NCI-H1930 (cell line): ENCODE data around the gene PACSIN2.
A peak's percentile ranks its signal among the peaks of the same experiment; 100 is the strongest.
"Not testable (repeated sequence)": the region's sequence is repeated elsewhere in the genome, so short reads cannot be mapped to it uniquely, and the experiment has no call there.

Source experiments
- DNase-seq, 2 experiments: peaks; one replicate each; lab custom pipeline; 2025; lab: John Stamatoyannopoulos, UW

Gene PACSIN2

GRCh38 chr22:43014869-43015676 lies at the start of gene PACSIN2:
Gene PACSIN2, minus strand, starts transcription at chr22:43015149. Its CDS starts 103,069 bp downstream, at chr22:42912080.
- DNase-seq = peak; percentile 95 to 97

GRCh38 chr22:43060183-43060582 lies 45.2 kb upstream of the PACSIN2 start:
- no peak for DNase-seq

DNA sequence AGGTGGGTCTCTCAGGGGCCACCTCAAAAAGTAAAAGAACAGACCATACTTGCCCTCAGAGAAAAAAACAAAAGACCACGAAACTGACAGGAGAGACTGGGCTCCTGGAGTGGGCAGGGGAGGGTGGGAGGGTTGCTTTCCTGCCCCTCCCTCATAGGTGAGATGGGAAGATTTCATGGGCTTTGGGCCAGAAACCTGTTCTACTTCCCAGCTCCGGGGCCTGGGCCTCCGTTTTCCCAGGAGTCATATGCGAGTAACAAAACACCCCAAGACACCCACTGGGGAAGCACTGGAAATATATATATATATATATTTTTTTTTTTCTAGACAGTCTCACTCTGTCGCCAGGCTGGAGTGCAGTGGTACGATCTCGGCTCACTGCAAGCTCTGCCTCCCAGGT lies 42.7 kb upstream of the PACSIN2 start:
- no peak for DNase-seq

DNA sequence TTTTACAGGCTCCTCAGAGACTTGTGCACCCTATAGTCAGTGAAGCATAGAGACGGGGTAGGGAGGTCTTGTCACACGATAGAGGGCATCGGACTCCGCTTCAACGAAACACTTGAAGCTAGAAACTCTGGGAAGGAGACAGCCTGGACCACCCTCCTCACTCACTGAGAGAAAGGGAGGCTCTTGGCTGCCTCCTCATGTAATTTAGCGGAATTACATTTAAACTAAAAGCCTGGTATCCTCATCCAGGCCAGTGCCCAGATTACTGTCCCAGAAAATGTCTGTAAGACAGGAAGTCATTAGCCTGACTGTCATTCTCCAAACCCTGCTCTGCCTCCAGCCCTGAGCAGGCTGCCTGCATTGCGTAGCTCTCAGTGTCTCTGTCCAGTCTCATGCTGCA lies 38.2 kb upstream of the PACSIN2 start:
- DNase-seq = no peak

- DNase-seq = no peak
These were observed 36.0 kb upstream of the PACSIN2 start for GRCh38 chr22:43050995-43051394.

DNA sequence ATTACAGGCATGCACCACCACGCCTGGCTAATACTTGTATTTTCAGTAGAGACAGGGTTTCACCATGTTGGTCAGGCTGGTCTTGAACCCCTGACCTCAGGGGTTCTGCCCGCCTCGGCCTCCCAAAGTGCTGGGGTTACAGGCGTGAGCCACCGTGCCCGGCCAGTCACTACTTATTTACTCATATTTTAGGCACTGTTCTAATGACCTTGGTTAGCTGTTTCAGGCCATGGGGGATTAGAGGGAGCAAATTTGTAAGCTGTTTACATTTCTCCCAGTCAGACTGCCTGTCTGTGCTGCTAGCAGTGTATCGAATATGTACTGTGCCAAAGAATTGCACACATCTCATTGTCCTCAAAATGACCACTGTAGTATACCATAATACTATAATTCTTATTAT lies 32.7 kb upstream of the PACSIN2 start:
- no peak for DNase-seq

DNA sequence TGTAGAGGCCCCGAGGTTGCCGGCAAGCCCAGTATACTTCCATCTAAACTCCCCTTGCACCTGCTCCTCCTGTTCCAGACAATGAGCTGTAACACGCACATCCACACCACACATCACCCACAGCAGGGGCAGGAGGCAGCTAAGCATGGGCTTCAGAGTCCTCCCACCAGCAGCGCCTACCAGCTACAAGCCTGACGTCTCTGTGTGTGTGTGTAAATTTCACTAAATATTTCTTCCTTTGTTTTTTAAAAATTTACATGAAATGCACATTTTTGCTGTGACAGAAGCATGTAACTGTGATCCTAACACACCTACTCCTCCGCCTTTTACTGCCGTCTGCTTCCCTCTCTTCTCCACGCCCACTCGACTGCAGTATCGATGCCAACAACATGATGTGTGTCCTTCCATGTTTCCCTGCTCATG lies 29.4 kb upstream of the PACSIN2 start:
- no peak for DNase-seq

DNA sequence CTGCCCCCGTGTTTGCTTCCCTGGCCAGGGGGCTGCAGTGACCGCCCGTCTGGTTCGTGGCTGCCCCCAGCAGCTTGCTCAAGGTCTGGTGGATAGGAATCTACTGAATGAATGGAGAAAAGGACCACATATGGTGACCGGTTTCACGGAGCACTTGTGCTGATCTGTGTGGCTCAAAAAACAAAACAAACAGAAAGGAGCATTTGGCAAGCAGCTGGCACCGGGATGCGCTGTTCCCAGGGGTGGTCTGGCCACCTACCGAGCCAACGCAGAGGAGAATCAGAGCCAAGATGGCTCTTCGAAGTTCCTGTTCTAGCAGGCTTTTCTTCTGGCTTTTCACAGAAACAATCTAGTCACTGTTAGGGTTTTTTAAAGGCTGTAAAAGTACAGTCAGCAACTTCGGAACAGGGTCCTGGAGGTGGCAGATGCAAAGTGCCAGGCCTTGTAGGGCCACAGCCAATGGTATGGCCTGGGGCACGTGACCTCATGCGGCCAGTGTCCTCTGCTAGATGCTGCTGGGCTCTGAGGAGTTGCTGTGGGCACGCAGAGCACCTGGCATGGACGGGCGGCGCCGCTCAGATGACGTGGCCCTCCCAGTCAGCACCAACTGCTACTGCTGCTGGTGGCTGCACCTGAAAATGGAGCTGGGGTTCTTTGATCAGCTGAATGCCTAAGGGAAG lies 27.3 kb upstream of the PACSIN2 start:
- DNase-seq = no peak

- no peak for DNase-seq
These were observed 24.9 kb upstream of the PACSIN2 start for GRCh38 chr22:43039800-43040199.

- DNase-seq = no peak
These were observed 23.4 kb upstream of the PACSIN2 start for GRCh38 chr22:43038325-43038724.

DNA sequence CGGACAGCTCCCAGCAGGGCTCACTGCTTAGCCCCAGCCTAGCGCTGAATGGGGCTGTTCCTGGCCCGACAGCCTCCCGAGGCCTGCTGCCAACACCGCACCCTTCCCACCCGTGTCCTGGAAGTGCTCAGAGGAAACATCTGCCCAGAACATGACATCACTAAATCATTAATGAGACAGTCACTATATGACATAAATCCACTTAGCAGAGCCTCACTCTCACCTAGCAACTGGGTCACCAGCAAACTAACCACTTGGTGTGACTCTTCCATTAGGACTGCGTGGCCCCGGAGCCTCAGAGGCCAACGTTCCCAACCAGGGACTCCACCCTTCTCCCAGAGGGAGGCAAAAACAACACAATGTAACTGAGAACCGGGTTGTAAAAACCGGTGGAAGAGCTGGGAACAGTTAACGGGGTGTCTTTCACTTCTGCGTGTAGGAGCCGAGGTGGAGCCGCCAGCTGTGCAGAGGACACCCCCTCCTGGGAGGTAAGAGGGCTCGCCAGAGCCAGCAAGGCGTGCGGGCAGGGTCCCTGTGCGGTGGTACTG lies 21.4 kb upstream of the PACSIN2 start:
- no peak for DNase-seq

- DNase-seq = no peak
These were observed 20.3 kb upstream of the PACSIN2 start for GRCh38 chr22:43035250-43035649.

DNA sequence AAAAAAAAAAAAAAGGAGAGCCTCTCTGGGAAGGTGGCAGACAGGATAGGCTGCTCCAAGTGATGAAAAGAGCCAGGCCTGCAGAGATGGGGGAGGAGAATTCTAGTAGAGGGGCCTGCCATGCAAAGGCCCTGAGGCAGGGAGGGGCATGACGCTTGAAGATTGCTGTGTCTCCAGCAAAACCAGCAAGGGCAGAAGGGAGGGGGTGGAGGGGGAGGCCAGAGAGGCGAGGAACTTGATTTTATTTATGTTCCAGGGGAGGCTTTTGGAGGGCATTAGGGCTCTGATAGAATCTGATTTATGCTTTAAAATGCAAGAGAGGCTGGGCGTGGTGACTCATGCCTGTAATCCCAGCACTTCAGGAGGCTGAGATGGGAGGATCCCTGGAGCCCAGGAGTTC lies 16.7 kb upstream of the PACSIN2 start:
- DNase-seq = no peak

DNA sequence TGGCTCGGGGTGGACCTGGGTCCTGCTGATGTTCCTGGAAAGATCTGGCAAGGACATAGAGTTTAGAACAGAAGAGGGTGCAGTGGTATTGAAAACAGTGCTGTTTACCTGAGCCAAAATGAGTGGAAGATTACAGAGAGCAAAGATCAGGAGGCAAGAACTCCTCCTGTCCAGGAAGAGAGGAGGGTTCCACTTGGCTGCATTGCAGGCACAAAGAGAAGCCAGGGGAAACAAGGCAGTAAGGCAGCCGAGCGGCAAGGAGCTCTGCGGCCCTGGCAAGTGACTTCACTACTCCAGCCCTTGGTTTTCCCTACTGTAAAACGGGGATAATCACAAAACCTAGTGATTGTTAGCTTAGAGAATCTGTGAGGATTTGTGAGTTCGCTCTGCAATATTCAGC lies 3.7 kb upstream of the PACSIN2 start:
- DNase-seq = no peak

GRCh38 chr22:43017525-43018460 lies 2.8 kb upstream of the PACSIN2 start:
- no peak for DNase-seq

- DNase-seq = not testable (repeated sequence)
These were observed 1.2 kb upstream of the PACSIN2 start for GRCh38 chr22:43016150-43016549.

DNA sequence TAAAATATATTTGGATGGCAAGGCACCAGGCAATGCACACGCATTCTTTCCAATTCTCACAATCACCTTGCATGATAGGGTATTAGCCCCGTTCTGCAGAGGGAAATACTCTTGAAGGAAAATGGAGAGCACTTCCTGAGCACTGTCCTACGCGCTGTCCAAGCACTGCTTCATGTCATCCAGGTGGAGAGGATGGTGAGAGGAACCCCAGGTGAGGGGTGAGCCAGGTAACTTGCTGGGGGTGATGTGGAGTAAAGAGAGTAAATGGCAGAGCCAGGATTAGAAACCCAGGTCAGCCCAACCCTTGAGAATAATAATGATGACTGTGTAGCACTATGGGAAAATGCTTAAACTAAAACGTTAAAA lies 711 bp upstream of the PACSIN2 start:
- DNase-seq = no peak

DNA sequence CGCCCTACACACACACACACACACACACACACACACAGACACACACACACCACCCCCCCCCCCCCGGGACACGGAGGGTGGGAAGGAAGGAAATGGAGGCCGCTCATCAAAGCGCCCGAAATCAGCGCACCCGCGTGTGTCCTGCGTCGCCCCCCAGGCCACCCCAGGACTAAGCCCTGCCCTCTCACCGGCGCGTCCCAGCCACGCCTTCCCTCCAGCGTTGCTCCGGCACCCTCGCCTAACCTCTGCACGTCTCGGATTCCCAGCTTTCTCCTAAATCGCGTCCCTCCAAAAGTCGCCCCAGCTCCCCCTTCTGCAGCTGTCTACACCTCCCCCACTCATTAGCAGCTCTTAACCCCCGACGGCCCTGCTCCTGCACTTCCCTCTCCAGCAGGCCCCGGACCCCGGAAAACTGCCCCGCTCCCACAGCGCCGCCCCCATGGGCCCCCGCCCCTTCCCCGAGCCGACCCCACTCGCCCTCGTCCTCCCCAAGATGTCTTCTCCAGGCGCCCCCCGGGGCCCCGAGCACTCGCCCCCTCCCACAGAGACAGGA lies 557 bp downstream of the PACSIN2 start:
- no peak for DNase-seq

DNA sequence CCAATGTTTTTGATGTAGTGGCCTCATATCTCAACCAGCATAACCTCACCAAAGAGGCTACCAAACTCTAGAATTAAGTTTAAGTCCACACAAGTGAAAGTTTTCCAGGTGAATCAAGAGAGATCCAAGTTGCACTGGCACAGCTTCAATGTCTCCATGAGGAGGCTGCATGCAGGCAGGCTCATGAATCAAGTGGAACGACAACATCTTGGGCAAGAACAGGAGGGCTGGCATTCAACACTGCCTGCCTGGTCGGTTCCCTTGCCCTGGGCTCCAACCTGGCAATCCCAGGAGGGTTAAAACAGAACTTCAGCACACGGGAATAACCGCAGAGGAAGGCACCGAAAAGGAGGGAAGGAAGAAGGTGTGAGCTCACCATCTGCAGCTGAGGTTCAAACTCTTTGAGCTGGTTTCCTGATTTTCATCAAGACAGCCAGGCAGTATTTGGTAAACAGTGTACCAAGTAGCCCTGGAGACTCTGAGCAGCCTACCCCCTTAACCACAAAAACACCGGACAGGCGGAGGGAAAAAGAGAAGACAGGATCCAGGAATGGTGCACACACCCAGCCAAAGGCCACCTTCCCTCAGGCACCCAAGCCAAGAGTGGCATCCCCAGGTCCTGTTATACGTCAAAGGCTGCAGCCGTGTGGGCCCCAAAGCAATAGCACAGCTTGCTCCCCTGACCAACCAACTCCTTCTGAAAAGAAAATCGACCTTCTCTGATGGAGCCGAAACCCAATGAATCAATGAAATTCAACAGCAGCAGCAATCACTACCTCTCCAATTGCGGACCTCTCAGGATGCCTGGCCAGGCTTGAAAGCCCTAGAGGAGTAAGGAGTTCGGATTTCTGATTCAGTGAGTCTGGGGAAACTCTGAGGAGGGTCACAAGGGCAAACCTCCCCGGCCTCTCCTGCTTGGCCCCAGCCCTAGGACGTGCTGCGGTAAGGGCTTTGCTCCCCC lies 1.3 kb downstream of the PACSIN2 start:
- DNase-seq = no peak

DNA sequence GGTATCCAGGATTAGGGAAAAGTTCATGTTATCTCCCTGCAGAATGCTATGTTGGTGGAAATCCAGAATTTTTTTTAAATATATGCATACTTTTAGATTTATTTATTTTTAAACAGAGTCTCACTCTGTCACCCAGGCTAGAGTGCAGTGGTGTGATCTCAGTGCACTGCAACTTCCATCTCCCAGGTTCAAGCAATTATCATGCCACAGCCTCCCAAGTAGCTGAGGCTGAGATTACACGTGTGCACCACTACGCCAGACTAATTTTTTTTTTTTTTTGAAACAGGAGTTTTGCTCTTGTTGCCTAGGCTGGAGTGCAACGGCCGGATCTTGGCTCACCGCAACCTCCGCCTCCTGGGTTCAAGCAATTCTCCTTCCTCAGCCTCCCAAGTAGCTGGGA lies 2.6 kb downstream of the PACSIN2 start:
- DNase-seq = no peak

- DNase-seq = no peak
These were observed 3.9 kb downstream of the PACSIN2 start for GRCh38 chr22:43011079-43011478.
